Activated gamma-delta T cell (primary cell): Measurements from ENCODE around the gene HSPA9.

ENCODE experiments used
- DNase-seq: peaks from one replicate; lab custom pipeline; 2025; lab: John Stamatoyannopoulos, UW
- total RNA-seq, 2 donors: gene quantifications; one replicate each; lab custom pipeline; 2026; lab: John Stamatoyannopoulos, UW

Gene HSPA9
- 259 to 308 reads per million in 2 donors for total RNA-seq

DNA sequence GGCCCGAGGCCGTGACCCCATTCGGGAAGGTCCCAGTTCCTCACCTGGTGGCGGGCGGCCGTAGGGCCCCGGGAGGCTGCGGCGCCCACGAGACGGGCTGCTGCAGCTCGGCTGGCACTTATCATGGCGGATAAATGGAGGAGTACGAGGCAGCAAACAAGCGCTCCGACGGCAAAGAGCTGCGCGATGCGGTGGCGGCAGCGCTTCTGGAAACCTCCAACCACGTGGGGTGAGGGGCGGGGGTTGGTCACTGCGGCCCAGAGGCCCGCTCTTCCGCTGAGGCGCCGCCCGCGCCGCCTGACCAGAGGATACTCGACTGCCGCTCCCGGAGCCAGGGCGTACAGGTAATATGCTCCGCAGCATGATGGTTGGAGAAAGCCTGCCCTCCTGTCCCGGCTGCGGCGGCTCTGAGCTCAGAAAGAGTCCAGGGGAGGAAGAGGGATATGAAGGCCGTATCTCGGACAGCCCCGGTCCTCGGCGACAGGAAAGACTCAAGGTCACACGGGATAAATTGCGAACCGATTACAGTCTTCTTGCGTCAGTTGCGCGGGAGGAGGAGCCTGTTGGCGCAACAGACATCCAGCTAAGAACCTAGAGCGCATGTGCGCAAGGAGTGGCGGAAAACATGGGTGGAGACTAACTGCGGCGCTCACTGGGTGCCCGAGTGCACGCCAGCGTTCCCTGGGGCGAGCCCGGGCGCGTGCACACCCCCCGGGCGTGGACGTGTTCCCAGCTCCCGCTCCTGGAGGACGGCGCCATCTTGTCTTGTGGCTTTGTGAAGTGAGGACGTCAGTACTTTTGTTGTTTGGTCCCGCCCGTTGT lies at the start of gene HSPA9:
HSPA9 (minus strand) TSS at position 208 of the 822 bp plus-strand sequence; CDS start at position 125, 83 bp downstream.
- peak; percentile 85 for DNase-seq

DNA sequence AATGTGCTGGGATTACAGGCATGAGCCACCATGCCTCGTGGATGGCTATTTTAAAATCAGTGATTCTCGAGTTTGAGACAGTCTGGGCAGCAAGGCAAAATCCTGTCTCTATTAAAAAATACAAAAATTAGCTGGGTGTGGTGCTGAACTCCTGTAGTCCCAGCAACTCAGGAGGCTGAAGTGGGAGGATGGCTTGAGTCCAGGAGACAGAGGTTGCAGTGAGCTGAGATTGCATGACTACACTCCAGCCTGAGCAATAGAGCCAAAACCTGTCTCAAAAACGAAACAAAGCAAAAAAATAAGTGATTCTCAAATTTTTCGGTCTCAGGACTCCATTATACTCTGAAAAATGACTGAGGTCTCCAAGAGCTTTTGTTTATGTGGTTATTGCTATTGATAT lies 47.9 kb upstream of the HSPA9 start:
- DNase-seq: no peak

DNA sequence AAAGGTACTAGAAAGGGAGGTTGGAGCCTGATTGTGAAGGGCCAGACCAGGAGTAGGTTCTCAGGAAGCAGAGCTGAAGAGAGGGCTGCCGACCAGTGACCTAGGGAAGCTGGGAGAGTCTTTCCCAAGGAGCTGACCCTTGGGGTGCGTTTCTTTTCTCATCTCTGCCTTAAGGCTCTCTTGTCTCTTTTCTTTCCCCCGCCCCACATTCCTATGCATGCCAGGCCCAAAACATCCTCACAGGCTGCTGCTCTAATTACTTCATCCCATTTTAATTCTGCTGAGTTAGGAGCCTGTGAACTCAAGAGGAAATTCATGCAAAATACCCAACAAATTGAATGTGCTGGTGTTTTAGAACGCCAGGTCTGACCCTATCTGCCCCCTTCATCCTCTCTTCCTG lies 46.9 kb upstream of the HSPA9 start:
- no peak for DNase-seq

DNA sequence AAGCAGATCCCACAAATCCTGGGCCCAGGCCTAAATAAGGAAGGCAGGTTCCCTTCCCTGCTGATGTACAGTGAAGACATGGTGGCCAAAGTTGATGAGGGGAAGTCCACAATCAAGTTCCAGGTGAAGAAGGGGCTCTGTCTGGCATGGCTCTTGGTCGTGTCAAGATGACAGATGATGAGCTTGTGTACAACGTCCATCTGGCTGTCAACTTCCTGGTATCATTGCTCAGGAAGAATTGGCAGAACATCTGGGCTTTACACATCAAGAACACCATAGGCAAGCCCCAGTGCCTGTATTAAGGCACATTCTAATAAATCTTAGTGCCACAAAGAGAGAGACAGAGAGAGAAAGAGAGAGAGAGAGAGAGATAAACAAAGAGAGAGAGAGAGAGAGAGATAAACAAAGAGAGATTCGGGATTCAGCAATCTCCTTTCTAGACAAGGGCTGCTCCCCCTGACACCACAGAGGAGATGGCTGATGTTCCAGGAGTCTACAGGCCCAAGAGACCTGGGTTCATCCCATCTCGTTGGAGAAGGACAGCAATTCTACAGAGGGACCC lies 45.5 kb upstream of the HSPA9 start:
- no peak for DNase-seq

DNA sequence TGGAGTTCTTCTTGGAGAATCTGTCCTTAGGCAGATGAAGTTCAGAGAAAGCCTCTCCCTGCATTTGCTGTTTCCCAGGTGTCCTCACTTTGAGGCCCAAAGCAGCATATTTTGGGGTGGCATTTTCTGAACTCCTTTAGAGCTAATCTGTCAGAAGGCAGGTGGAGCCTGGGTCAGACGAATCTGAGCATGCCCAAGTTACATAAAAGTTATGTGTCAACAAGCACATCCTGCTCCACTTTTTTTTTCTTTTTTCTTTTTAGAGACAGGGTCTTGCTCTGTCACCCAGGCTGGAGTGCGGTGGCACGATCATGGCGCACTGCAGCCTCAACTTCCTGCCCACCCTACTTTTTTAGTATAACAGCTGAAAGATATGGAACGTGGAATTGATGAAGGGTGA lies 41.3 kb upstream of the HSPA9 start:
- DNase-seq: no peak

- DNase-seq: no peak
Observed at GRCh38 chr5:138615461-138615860, 40.3 kb upstream of the HSPA9 start.

DNA sequence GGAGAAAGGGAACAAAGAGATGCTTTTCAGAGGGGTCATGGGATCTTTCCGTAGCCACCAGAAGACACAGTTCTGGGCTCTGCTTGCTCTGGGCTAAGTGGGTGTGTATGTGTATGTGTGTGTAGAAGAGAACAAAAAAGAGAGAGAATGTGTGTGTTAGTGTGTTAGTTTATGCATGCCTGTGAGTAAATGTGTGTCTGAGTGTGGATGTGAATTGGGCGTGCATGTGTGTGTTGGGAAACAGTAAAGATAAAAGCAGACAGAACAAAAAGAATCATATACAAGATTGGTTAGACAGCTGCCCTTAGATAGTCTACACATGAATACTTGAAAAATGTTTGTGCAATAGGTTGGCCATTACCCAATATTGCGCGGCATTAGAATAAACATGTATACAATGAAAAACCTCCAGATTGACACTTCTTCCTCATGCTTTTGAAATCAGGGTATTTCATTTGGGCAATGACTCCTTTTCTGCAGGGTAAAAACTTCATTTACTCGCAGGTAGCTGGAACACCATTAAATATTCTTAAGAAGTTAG lies 36.5 kb upstream of the HSPA9 start:
- DNase-seq: no peak

DNA sequence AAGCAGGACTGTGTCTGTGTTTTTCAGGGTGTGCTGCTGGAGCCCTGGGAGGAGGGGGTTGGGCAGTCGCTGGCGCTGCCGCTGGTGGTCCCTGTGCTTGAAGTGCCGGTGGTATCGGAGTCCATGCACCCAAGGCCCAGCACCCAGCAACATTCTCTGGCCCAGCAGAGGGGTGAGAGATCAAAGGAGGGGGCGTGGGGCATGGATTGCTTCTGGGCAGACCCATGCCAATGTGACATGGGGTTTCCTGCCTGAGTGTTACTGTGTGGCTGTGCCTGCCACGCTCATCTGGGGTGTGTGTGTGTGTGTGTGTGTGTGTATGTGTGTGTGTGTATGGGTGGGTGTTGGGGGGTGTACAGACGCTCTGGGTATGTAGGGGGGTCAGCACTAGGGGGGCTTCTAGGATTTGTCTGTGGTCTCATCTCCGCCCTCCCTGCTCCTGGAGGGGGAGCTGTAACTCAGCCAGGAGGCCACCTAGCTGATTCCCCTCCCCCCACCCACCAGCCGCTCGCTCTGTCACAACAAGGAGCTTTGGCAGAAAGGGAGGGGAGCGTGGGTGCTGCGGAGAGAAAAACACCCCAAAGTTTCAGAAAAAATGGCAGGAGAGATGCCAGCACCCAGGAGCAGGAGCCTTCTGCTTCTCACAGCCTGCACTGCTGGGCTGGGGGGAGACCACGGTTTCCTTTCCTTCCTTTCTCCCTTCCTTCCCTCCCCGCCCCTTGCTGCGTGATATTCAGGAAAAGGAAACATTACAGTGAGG lies 35.9 kb upstream of the HSPA9 start:
- no peak for DNase-seq

- no peak for DNase-seq
Observed at GRCh38 chr5:138610415-138610917, 35.3 kb upstream of the HSPA9 start.

DNA sequence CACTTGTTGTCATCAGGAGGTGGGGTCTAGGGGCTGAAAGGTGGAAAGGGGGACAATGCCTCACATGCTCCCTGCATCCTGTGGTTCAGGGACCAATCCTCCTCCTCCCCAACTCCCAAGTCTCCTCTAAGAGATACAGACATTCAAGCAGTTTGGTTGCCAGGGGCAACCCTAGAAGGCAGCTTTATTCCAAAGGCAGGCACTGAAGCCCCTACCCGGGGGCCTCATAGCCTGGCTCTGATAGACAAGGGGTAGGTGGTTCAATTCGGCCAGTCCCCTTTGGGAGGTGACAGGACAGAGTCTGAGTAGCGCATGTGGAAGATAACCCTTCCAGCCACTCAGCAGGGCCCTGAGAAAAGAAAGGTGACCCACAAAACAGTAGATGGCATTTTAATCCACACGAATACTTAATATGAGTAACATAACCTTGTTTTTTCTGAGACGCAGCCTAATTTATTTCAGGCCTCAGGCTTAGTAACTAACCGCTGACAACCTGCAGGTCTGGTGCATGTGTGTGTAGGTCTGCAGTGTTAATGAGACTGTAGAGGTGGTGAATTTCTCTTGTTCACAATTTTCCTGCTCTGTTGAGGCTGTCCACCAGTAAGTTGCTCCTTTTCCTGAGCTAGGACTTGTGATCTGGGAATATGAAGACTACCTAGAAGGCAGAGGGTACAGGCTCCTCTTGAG lies 31.3 kb upstream of the HSPA9 start:
- no peak for DNase-seq

- no peak for DNase-seq
Observed at GRCh38 chr5:138605254-138605972, 30.2 kb upstream of the HSPA9 start.

DNA sequence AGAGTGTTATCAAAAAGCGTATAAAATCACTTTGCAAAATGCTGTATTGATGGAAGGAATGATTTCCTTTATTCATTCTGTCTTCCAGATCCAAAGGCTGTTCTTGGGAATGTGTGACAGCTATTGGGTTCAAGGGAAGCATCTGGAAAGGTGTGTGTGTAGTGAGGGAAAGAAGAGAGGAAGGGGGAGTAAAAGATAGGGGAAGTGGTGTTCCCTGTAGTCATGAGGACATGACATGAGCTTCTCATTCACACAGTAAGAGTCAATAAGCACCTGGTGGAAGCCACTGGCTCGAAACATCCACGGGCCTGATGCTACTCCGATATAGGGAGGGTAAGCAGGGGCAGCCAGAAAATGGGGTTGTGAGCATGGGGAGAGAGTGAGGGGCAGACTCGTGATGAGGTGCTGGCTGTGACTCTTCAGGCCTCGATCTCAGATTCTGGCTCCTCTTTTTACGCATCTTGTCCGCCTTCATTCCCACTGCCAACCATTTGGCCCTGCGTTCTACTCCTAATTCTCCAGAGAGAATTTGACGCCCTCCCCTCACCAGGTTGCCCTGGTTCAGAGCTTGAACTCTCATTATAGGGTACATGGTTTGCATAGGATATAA lies 29.1 kb upstream of the HSPA9 start:
- no peak for DNase-seq

- DNase-seq: no peak
Observed at GRCh38 chr5:138603249-138603920, 28.2 kb upstream of the HSPA9 start.

GRCh38 chr5:138602371-138603000 lies 27.3 kb upstream of the HSPA9 start:
- no peak for DNase-seq

DNA sequence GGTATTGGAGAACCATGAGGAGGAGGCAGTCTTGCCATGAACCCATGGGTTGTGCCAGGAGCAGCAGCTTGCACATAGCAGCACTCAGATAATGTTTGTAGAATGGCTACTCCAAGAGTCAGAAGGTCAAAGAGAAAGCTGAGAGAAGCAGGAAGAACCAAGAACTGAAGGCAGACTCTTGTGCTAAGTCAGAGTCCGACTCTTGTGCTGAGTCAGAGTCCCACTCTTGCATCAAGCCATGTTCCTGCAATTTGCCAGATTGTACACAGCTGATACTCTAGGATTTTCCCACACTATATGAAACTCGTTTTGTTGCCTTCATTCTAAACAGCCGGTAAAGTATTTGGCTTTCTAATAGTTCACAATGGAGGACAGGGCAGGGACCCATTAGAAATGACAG lies 26.2 kb upstream of the HSPA9 start:
- no peak for DNase-seq

DNA sequence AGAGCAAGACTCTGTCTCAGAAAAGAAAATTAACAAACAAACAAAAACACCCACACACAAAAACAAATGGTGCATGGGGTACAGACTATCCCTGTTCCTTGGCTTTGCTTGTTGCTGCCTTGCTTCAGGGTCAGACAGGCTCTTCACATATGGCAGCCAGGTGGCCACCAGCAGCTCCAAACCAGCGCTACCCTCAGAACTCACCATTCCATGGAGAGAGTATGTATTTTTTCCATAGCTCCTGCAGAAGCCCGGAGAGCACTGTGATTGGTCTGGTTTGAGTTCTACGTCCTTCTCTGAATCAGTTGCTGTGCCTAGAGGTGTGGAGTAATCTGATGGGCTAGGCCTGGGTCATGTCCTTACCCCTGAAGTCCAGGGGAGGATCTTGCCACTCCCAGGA lies 25.2 kb upstream of the HSPA9 start:
- DNase-seq: no peak

- no peak for DNase-seq
Observed at GRCh38 chr5:138597661-138598400, 22.6 kb upstream of the HSPA9 start.

- DNase-seq: no peak
Observed at GRCh38 chr5:138596105-138596881, 21.1 kb upstream of the HSPA9 start.
